H4 (cell line): ENCODE results near the gene HMGXB3. TPM values are rescaled to one million over a fixed set of nuclear protein-coding genes. Genes with fewer than 3 reads are reported as not detected.

Experiments used
- DNase-seq: peaks from one replicate; pipeline ENCODE4 v3.0.0-alpha.2; 2015; ENCODE audit warnings: low spot score
- total RNA-seq: library from RNA; depleted of rRNA; stranded (reverse); fragments of >200 nt; shearing (Covaris generic); gene quantifications from 2 replicates; pipeline ENCODE4 v1.2.3, GENCODE V29; 2014

The HMGXB3 gene
- total RNA-seq, 1 experiment from 2014 or later, result 21.1 TPM

- no peak for DNase-seq
These were observed 51.2 kb downstream of the HMGXB3 start for GRCh38 chr5:150051657-150052195.

GRCh38 chr5:150052226-150052955 is 51.9 kb downstream of the HMGXB3 start:
- no peak for DNase-seq

DNA sequence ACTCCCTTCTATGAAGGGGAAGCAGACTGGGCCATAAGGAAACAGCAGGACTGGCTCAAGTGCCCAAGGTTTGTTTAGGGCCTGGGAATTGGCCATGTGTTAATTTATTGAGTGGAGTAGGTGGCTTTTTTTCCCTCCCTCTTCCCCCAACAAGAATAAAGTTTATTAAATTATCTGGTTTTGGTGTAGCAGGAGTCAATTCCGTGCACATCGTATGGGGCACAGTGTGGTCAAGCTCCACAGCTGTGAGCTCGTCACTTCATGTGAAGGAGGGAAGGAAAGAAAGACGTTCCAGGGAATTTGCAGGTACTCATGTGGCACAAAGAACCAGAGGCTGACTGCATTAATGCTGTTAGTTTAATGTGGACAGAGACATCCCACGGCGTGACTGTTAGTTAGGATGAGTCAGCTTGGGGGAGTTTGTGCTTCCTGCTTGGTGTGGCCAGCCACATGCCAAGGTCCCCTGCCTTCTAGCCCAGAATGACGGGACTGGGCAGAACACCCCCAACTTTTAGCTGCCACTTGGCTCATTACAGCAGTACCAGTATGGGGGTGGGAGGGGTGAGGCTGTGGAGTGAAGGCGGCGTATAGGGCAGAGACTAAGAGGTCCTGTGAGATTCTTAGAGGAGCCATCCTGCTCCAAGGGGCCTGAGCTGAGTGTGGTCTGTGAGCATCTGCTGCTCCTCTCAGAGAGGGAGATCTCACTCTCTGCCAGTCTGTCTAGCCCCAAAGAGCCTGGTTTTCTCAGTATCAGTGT is 52.6 kb downstream of the HMGXB3 start:
- peak; percentile 69 for DNase-seq

DNA sequence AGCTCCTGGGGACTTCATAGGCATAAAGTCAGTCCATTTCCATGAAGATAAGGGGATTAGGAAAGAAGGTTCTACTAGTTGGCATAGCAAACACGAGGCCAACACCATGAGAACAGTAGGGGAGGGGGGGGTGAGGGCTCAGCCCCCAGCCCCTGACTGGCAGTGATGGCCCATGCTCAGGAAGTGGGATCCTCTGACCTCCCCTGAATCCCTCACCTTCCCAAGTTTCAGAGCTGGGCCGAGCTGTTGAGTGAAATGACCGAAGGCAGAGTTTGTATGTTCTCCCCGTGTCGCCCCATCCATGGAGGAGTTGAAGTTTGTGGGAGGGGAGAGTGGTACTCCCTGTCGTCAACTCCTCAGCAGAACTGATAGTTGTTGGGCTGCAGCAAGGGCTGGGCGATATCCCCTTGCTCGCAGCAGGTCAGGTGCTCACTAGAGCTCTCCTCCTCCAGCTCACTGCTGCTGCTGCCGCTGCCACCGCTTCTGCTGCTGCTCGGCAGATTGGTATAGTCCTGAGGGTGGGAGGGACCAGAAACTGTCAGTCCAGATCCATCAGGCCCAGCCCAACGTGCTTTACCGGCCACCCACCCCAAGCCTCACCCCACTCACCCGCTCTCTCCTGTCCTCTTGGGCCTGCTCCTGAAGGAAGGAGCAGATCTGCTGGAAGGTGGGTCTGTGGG is 53.3 kb downstream of the HMGXB3 start:
- no peak for DNase-seq

DNA sequence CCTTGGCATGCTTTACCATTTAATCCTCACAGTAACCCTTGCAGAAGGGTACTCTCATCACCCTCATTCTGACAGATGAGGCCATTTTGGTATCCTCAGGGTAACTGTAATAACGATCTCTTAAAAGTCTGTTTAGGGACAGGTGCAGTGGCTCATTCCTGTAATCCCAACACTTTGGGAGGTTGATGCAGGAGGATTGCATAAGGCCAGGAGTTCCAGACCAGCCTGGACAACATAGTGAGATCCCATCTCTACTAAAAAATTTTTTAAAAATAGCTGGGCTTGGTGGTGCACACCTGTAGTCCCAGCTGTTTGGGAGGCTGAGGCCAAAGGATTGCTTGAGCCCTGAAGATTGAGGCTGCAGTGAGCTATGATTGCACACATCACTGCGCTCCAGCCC is 54.0 kb downstream of the HMGXB3 start:
- DNase-seq, result no peak

DNA sequence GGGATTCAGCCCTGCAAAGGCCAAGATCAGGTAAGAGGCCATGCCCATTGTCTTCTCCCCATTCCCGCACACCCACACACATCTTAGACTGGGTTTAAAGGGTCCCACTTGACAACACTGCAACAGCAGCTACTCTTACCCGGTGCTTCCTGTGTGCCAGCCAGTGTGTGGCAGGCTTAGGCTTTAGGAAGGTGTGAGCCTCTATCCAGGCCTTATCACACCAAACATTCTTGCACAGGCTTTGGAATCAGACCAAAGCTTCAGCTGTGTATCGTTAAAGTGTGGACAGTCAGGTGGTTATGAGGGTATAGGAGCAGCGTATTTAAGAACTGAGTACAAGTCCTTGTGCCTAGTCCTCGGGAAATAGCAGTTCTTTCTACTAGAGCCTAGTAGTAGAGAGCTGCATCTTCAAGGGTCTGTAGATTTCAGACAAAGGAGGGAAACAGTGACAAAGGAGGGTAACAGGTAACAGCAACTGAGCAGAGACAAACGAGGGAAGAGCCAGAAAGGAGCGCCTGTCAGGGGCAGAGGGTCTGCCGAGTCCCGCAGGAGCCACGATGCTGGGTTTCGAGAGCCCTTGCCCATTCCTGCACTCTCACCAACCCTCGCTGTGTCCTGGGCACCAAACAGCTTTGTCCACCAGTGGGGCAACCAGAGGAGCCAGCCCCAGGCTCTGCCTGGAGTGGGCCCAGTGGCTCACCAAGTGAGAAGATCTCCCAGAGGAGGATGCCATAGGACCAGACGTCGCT is 55.0 kb downstream of the HMGXB3 start:
- no peak for DNase-seq

- no peak for DNase-seq
These were observed 55.5 kb downstream of the HMGXB3 start for GRCh38 chr5:150056075-150056443.

DNA sequence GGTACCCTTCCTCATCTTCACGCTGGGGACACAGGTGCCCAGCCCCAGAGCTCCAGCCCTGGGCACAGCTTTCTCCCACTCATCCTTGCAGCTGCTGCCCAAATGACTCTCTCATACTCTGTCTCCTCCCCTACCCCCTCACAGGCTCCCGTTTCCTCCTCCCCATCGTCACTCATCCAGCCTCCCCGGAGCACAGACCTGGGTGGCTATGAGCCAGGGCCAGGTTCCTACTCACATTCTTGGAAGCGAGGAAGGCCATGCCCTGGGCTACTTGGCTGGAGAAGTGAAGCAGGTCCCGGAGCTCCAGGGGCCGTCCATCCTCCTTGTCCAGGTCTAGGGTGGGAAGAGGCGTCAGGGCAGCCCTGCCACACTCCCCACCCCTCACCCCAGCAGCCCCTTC is 56.5 kb downstream of the HMGXB3 start:
- DNase-seq, result no peak

- DNase-seq, result no peak
These were observed 57.0 kb downstream of the HMGXB3 start for GRCh38 chr5:150057511-150057910.

GRCh38 chr5:150057996-150058395 is 57.5 kb downstream of the HMGXB3 start:
- no peak for DNase-seq

DNA sequence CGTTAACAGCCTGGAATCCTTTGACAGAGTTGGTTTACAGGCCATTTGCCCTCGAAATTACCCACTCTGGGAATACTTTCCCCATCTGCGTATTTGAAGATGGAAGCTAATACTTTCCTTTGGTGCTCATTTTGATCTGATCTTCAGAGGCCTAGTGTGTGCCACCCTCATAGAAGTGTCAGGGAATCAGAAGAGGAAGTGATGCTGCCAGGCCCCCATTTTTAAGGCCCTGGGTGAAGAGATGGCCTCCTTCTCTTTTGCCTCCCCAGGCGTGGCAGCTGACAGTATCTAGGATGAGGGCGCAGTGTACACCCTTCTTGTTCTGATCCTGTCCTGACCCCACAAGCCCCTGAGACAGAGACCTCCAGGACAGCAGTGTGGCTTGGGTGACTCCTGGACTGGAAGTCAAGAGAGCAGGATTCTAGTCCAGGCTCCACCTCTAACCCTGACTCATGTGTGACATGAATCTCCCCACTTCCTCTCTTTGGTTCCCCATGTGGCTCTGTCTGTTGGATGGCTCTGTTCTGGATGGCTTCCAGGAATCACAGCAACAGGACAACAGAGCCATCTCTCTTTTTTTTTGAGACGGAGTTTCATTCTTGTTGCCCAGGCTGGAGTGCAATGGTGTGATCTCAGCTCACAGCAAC is 58.1 kb downstream of the HMGXB3 start:
- peak; percentile 31 for DNase-seq

GRCh38 chr5:150059623-150060022 is 59.1 kb downstream of the HMGXB3 start:
- no peak for DNase-seq

DNA sequence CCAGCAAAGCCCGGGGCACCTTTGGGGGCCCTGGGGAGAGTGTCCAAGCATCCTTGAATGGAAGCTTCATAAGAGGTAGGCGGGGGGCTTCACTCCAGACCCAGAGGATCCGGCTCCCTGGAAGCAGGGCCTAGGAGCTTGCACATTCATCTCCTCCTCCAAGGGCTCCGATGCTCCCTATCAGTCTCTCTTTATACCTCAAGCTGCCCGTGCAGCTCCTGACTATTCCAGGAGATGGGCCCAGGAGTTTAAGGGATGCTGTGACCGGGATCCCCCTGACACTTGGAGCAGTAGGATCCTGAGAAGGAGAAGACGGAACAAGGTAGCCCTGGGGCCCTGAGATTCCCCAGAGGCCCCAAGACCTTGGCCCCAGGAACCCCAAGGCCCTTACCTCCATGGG is 59.9 kb downstream of the HMGXB3 start:
- DNase-seq, result no peak

GRCh38 chr5:150061538-150061995 is 61.0 kb downstream of the HMGXB3 start:
- no peak for DNase-seq

- no peak for DNase-seq
These were observed 61.8 kb downstream of the HMGXB3 start for GRCh38 chr5:150062216-150062922.

- DNase-seq, result no peak
These were observed 63.1 kb downstream of the HMGXB3 start for GRCh38 chr5:150063638-150064037.

GRCh38 chr5:150064681-150065220 is 64.2 kb downstream of the HMGXB3 start:
- no peak for DNase-seq

- DNase-seq, result no peak
These were observed 64.8 kb downstream of the HMGXB3 start for GRCh38 chr5:150065346-150065745.

DNA sequence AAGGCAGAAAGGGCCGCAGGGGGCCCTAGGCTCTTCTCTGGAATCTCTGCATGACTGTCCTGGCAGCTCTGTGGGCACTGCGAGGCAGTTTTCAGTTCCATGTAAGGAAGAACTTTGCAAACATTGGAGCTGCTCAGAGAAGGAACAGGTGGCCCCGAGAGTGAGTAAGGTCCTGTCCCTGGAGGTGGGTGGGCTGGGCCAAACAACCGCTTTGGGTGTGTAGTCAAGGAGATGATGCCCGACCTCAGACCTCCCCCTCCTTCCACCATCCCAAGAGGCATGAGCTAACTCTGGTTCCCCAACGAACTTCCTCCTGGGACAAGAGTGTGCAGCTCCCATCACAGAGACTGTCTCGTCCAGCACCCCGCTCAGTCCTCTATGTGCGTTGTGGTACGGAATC is 65.3 kb downstream of the HMGXB3 start:
- no peak for DNase-seq

DNA sequence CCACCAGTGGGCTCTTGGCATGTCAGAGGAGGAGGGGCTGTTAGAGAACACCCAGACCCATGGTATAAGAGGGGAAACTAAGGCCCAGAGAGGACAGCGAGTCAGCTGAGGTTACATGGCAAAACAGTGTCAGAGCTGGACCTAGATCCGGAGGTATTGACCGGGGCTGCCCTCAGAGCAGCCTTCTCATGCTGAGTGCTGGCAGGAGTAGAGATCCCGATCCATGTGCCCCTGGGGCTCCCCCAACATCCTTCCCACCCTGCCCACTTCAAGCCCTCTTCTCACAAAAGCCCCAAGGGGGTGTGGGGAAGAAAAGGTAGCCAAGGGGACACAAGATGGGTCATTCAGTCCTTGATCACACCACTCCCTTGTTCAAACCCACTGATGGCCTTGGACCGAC is 65.9 kb downstream of the HMGXB3 start:
- DNase-seq, result no peak
